SIG-M5 (cell line): ENCODE results near the gene CMTR1.
A peak's percentile ranks its signal among the peaks of the same experiment; 100 is the strongest.
"Not testable (repeated sequence)": the region's sequence is repeated elsewhere in the genome, so short reads cannot be mapped to it uniquely, and the experiment has no call there.

Experiments
- DNase-seq: peaks from one replicate; lab custom pipeline; 2025; lab: John Stamatoyannopoulos, UW

The CMTR1 gene

DNA sequence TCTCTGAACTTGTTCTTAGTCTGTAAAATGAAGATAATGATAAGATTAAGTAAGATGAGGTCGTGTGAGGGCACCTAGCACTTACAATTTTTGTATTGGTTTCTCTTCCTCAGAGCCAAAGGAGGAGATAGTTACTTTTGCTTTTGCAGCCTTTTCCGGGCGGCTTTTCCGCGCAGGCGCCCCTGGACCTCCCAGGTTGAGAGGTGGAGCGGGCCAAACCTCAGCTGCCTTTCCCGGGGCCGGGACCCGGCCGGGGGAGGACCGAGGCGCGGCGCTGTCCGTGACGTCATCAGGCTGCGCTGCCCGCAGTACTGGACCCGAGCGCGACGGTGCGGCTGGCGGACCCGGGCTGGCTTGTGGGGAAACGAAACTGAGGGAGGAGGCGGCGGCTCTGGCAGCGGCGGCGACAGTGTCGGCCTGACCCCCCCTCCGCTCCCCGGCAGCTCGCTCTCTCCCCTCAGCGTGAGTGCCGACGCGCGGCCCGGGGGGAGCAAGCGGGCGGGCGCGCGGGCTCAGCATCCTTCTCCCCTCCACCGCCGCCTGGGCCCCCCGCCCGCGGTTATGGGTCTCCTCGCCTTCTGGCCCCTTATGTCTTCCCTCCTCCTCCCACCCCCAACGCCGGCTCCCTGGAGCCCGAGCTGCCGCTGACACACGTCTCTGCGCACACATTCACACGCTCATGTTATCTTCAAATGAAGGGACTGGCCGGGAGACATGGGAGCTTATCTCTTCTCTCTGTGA, at the start of gene CMTR1:
Gene CMTR1 (plus strand): TSS at position 306 of the 741 bp plus-strand sequence. CDS start 2,409 bp downstream, outside the sequence.
- peak; percentile 33 for DNase-seq

DNA sequence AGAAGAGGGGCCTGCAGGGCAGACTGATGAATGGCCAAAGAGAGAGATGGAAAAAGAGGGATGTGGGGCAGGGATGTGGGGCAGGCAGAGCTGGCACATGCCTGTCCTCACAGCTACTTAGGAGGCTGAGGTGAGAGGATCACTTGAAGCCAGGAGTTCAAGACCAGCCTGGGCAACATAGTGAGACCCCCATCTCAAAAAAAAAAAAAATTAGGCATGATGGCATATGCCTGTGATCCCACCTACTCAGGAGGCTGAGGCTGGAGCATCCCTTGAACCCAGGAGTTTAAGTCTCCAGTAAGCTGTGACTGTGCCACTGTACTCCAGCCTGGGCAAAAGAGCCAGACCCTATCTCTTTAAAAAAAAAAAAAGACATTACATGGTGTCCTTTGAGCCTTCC, 44.4 kb upstream of the CMTR1 start:
- no peak for DNase-seq

DNA sequence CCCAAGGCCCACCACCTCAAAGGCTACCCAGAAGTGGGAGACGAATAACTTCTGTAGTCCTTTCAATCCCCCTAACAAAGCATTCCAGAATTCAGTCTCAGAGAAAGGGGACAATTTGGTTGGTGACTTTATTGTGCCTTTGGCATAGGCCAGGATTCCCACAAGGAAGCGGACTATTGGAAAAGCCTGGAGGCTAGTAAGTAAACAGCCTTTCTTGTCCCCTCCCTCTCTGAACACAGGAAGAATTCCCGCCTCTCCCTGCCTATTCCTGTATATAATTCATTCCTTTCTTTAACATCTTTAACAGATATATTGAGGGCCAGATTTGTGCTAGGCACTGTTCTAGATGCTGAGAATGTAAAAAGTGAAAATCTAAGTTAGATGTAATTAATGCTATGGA, 43.2 kb upstream of the CMTR1 start:
- DNase-seq: no peak

GRCh38 chr6:37391120-37391519, 41.9 kb upstream of the CMTR1 start:
- DNase-seq: no peak

- no peak for DNase-seq
Observed at GRCh38 chr6:37392821-37393220, 40.2 kb upstream of the CMTR1 start.

GRCh38 chr6:37393381-37393929, 39.6 kb upstream of the CMTR1 start:
- DNase-seq: no peak

- no peak for DNase-seq
Observed at GRCh38 chr6:37396571-37397180, 36.3 kb upstream of the CMTR1 start.

DNA sequence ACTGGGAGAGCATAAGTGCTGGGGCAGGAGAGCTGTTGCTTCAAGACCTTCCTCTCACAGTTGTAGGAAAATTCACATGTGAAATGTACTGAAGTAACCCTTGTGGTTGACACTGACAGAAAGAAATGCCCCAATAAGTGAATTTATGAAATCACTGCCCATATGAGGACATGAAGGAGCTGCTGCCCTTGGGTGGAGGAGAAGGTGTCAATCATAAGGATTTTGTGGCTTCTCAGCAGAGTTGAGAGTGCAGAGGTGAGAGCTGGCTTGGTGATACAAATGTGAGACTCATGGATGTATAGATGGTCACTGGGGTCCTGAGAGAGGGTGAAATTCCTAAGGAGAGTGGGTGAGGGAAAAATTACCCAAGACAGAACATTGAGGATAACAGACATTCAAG, 33.9 kb upstream of the CMTR1 start:
- no peak for DNase-seq

- no peak for DNase-seq
Observed at GRCh38 chr6:37399795-37400490, 33.1 kb upstream of the CMTR1 start.

DNA sequence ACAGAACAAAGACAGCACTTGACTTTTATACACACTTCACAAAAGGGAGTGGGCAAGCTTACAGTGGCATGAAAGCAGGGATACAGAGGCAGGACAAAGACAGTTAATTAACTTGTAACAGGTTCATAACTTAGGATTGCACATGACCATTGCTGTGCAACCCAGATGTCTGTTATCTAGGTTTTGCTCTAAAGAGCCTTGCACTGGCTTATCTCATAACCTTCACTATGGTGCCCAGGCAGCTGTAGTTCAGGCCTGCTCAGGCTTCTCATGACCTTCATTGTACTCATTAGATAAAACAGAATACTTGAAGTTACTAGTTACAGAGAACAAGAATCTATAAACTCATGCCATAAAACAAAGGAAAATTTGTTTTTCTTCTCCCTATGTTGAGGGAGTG, 31.4 kb upstream of the CMTR1 start:
- DNase-seq: not testable (repeated sequence)

GRCh38 chr6:37406726-37407341, 26.2 kb upstream of the CMTR1 start:
- no peak for DNase-seq

GRCh38 chr6:37407948-37408347, 25.1 kb upstream of the CMTR1 start:
- no peak for DNase-seq

- no peak for DNase-seq
Observed at GRCh38 chr6:37409501-37409900, 23.5 kb upstream of the CMTR1 start.

DNA sequence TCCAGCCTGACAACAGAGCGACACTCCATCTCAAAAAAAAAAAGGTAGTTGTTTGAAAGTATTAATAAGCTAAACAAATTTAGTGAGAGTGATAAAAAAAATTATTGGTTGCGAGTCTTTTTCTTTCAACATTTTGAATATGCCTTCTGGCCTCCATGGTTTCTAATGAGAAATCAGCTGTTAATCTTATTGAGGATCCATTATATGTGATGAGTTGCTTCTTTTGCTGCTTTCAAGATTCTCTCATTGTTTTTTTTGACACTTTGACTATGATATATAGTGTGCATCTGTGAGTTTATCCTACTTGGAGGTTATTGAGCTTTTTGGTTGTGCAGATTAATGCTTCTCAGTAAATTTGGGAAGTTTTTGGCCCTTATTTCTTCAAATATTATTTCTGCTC, 15.6 kb upstream of the CMTR1 start:
- DNase-seq: no peak

DNA sequence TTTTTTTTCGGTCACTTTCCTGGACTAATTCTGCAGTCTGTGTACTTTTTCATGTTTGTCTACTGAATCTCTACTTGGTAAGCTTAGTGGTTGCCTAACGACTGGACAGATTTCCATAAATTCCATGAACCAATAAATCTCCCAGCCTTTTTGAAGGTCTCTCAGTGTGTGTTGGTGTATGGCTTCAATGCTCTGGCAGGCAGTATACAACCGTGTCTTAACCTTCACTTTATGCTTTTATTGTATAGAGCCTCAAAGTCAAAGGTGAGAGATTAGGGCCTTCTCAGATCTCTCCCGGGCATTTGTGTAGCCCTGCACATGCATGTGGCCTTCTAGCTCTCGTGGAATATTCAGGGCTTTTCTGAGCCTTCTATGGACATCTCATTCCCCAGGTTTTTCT, 14.3 kb upstream of the CMTR1 start:
- no peak for DNase-seq

- no peak for DNase-seq
Observed at GRCh38 chr6:37426058-37426944, 6.7 kb upstream of the CMTR1 start.

DNA sequence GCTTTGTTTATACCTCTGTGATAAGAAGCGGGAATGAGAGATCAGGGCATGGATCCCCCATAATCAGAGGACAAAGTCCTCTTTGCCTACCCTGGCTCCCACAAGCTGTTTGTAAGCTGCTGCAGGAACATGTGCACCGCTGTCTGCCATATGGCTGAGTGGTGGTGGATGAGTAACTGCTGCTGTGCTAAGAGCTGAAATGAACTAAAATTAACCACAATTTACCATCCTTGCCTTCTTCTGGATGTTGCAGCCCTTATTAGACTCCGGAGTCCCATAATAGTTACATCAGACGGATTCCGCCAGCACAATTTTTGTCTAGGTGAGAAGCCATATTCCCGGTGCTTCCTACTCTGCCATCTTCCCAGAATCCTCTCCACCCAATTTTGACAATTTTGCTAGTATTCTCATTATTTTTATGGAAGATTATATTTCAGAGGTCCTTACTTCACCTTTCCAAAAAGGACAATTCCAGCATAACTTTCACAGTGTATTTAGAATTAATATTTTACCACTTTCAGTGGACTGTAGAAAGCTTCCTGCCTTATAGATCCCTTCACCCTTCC, 6.0 kb upstream of the CMTR1 start:
- no peak for DNase-seq

GRCh38 chr6:37429352-37429750, 3.7 kb upstream of the CMTR1 start:
- DNase-seq: no peak

- DNase-seq: no peak
Observed at GRCh38 chr6:37432590-37432915, 468 bp upstream of the CMTR1 start.

DNA sequence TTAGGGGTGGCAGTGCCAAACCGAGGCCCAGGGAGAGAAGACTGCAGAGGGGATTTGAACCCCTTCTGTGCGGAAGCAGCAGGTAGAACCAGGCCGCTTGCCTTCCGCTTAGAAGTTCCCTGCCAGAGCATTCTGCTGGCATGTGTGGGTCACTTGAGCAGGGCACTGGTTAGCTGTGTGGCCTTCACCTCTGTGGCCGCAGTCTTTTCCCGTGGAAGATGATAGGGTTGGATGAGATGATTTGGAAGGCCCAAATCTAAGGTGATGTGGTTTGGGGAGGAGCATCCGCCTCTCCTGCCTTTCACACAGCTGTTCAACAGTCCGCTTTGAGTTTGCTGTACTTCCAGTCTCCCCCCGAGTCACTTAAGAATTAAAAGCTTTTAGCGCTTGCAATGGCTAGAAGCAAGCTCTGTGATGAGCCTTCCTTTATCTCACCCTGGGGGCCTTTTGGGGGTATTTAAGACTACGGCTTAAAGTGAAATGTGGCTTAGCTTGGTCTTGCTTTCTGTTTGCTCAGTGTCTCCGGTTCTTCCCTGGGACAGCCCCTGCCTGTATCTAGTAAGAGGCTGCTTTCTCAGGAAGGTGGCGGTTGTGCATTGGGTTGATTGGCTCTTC, 743 bp downstream of the CMTR1 start:
- no peak for DNase-seq

DNA sequence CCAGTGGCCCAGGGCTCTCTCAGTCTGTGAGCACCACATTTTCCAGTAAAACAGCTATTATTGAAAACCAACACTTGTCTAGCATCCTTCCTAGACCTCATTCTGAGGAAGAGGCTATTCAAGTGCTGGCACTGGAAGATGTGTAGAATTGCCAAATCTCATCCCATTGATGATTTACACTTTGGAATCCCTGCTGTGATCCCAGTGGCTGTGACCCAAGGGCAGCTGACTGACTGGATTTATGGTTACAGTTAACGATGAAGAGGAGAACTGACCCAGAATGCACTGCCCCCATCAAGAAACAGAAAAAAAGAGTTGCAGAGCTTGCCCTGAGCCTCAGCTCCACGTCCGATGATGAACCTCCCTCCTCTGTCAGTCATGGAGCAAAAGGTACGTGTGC, 2.4 kb downstream of the CMTR1 start:
- no peak for DNase-seq
